ENCODE data around the gene MCHR1. TPM values are rescaled to one million over a fixed set of nuclear protein-coding genes. Genes with fewer than 3 reads are reported as not detected.

Gene MCHR1
- total RNA-seq, 1 donor from 2014 or later: 1.2 TPM

Other genes starting within 250 kb of the MCHR1 start
- gene MRTFA, start 42.8 kb upstream of the MCHR1 start, total RNA-seq: 26.7 TPM
- 3.1 TPM for gene SLC25A17, start 139.9 kb downstream of the MCHR1 start, total RNA-seq
- gene ST13, start 177.2 kb downstream of the MCHR1 start, total RNA-seq: 197 TPM
- 23.7 TPM for gene XPNPEP3, start 177.7 kb downstream of the MCHR1 start, total RNA-seq
- gene DNAJB7, start 182.6 kb downstream of the MCHR1 start, total RNA-seq: not detected